Esophagus muscularis mucosa (tissue), 3 donors: Measurements from ENCODE around the gene AREL1.

Experiments used
- POLR2A ChIP-seq: fragments of 450-650 bp; IDR thresholded peaks from one replicate; pipeline ENCODE4 v1.6.1; 2017; ENCODE audit warnings: antibody characterized with exemption, moderate library complexity, mild to moderate bottlenecking, low read depth
- POLR2AphosphoS5 ChIP-seq, 2 donors: sonication (generic); formaldehyde crosslinking; IDR thresholded peaks; one replicate each; pipeline ENCODE4 v1.6.1; 2017; ENCODE audit warnings: antibody characterized with exemption in 2 of 2
- TF ChIP-seq, protein P1 (sequence below), 3 experiments: fragments of 200-600 bp in 2 of 3; fragments of 450-650 bp in 1 of 3; sonication (generic) in 2 of 3; IDR thresholded peaks; one replicate each; pipeline ENCODE4 v1.5.1; 2017 to 2019; ENCODE audit warnings: antibody characterized with exemption in 3 of 3, mild to moderate bottlenecking in 2 of 3, moderate library complexity in 1 of 3

DNA sequence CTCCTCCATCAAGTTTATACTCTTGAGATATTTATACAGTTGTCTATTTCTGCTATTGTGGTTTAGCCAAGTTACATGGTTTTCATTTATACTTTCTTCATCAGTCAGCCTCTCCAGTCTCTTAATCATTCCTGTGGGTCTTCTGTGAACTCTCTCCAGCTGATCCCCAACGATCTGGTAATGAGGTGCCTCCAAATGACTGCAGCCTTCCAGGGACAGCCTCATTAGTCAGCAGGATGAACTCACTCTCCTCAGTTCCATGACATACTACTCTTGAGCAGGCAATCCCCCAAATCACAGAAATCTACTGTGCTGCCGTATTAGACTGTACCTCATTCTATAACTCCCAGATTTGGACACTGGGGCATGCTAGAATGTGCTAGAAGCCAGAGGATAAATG is 15.3 kb downstream of the AREL1 start:
- TF ChIP-seq, protein P1, sequence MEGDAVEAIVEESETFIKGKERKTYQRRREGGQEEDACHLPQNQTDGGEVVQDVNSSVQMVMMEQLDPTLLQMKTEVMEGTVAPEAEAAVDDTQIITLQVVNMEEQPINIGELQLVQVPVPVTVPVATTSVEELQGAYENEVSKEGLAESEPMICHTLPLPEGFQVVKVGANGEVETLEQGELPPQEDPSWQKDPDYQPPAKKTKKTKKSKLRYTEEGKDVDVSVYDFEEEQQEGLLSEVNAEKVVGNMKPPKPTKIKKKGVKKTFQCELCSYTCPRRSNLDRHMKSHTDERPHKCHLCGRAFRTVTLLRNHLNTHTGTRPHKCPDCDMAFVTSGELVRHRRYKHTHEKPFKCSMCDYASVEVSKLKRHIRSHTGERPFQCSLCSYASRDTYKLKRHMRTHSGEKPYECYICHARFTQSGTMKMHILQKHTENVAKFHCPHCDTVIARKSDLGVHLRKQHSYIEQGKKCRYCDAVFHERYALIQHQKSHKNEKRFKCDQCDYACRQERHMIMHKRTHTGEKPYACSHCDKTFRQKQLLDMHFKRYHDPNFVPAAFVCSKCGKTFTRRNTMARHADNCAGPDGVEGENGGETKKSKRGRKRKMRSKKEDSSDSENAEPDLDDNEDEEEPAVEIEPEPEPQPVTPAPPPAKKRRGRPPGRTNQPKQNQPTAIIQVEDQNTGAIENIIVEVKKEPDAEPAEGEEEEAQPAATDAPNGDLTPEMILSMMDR (IDR thresholded peaks at IDR 0.05), result no peak
- TF ChIP-seq POLR2AphosphoS5 (IDR thresholded peaks at IDR 0.05) (no peak), POLR2A (no peak)
